HG03159 (cell line): ENCODE data around the gene ZNF485.
"Not testable (repeated sequence)": the region's sequence is repeated elsewhere in the genome, so short reads cannot be mapped to it uniquely, and the experiment has no call there.

ENCODE experiments used
- ATAC-seq: cut with Tn5 transposase; IDR thresholded peaks from one replicate; pipeline ENCODE4 v1.9.1; 2021; ENCODE audit warnings: mild to moderate bottlenecking, moderate library complexity; ENCODE audit not compliant: unreplicated experiment

ZNF485 gene

GRCh38 chr10:43601576-43601975 is 4.7 kb upstream of the ZNF485 start:
- not testable (repeated sequence) for ATAC-seq

GRCh38 chr10:43605850-43606322 is 352 bp upstream of the ZNF485 start:
- no peak for ATAC-seq

DNA sequence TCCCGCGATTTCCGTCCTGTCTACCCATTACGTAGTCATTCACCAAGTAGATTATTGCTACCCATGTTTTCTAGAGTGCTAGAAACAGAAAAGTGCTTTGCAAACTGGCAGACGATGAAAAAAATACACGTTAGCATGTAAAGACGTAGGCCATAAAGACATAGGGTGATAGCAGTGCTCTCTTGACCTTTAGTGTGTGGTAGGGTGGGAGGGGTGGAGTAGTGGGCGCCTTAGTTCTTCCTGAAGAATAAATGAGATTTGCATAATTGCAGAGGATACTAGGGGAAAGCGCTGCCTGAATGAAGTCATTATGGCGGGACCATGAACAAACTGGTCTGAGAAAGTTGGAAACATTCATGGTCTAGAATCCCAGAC is 948 bp downstream of the ZNF485 start:
- no peak for ATAC-seq

GRCh38 chr10:43610636-43611035 is 4.4 kb downstream of the ZNF485 start:
- ATAC-seq, result no peak

GRCh38 chr10:43616697-43617370 is 10.6 kb downstream of the ZNF485 start:
- ATAC-seq, result no peak

- ATAC-seq, result no peak
These were observed 13.1 kb downstream of the ZNF485 start for GRCh38 chr10:43619368-43619767.

DNA sequence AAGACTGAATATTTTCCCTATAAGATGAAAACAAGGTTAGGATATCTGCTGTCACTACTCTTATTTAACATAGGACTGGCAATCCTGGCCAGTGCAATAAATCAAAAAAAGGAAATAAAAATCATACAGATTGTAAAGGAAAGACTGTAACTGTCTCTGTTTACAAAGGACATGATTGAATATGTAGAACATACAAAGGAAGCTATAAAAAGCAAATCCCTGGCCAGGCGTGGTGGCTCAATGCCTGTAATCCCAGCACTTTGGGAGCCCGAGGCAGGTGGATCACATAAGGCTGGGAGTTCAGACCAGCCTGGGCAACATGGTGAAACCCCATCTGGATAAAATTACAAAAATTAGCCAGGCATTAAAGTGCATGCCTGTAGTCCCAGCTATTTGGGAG is 15.8 kb downstream of the ZNF485 start:
- no peak for ATAC-seq

GRCh38 chr10:43623351-43623750 is 17.1 kb downstream of the ZNF485 start:
- no peak for ATAC-seq

- ATAC-seq, result no peak
These were observed 21.7 kb downstream of the ZNF485 start for GRCh38 chr10:43627942-43628341.

GRCh38 chr10:43628956-43629355 is 22.7 kb downstream of the ZNF485 start:
- ATAC-seq, result no peak

- not testable (repeated sequence) for ATAC-seq
These were observed 29.6 kb downstream of the ZNF485 start for GRCh38 chr10:43635816-43636215.

DNA sequence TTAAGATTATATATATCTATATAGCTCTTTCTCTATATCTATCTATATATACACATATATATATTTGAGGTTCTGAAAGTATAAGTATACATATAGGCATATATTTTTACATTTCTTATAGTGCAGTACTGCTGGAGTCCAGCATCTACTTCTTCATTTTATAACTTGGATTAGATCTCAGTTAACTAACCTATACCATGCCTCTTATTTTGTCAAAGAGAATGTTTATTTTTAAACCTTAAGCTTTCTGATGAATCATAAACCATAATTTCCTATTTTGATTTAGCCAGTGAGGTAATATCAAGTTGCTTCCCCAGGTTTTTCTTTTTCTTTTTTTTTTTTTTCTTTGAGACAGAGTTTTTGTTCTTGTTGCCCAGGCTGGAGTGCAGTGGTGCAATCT is 34.4 kb downstream of the ZNF485 start:
- ATAC-seq, result no peak

GRCh38 chr10:43644252-43644651 is 38.0 kb downstream of the ZNF485 start:
- ATAC-seq, result no peak

GRCh38 chr10:43645866-43646265 is 39.6 kb downstream of the ZNF485 start:
- ATAC-seq, result no peak

DNA sequence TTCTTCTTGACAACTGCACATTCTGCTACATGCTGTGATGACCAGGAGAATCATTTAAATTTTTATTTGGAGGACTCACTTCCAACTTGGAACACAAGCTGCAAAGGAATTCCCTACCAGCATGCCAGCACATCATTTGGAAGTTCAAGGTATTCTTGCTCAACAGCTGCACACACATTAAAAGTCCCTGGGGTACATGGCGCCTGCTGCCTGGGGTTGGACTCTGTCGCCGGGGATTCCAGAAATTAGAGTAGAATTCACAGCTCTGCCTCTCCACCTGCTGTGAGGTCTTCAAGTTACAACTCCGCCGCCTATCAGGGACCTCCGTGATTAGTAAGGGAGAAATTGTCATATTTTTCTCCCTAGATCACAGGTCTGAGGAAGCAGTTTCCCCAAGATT is 41.3 kb downstream of the ZNF485 start:
- ATAC-seq, result no peak

GRCh38 chr10:43648095-43648397 is 41.8 kb downstream of the ZNF485 start:
- no peak for ATAC-seq

- ATAC-seq, result peak; percentile 100
These were observed 42.4 kb downstream of the ZNF485 start, which contains the start of gene ZNF32 for GRCh38 chr10:43648398-43649184. TSS of gene ZNF32 (minus strand) at chr10:43648881. CDS start at chr10:43646133, 2,748 bp downstream.

- ATAC-seq, result peak; percentile 2
These were observed 42.9 kb downstream of the ZNF485 start for GRCh38 chr10:43649185-43649523.

DNA sequence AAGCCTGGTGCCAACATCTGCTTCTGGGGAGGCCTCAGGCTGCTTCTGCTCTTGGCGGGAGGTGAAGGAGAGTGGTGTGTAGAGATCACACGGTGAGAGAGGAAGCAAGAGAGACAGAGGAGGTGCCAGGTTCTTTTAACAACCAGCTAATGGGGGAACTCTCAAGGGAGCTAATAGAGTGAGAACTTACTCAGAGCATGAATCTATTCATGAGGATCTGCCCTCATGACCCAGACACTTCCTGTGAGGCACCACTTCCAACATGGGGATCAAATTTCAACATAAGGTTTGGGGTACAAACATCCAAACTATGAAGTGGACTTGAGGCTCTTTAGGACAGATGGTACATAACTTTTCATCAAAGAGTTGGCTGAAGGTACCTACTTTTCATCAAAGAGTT is 47.5 kb downstream of the ZNF485 start:
- ATAC-seq, result no peak

DNA sequence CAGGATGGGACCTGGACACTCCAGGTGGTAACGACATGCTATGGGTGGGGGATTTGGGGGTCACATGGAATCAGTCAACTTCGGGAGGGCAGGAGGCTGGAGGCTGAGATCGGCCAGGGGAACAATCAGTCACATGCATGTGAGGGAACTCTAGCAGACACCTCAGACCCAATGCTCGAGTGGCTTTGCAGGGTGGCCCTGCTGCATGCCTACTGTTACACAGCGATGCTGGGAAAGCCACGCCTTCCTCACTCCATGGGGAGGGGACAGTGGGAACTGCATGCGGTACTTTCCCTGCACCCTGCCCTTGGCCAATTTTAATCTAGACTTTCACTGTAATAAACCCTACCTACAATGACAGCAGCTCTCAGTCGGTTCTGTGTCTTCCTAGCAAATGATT is 49.1 kb downstream of the ZNF485 start:
- ATAC-seq, result no peak

DNA sequence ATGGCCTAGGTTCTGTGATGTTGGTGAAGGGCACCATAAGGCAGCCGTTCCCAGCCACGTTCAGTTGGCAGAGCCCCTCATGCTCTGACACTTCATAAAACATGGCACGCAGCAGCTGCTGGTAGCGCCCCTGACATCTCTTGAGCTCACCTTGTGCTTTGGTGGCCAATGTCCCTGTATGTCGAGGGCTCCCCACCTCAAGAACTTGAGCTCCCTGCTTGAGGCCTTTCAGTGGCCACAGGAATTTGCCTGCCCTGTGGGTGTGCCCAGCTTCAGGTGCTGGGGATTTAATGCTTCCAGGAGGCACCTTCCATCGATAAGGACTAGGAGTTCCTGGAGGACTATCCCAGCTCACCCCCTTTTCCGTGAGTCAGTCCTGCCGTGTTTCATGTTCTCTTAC is 52.0 kb downstream of the ZNF485 start:
- ATAC-seq, result no peak

DNA sequence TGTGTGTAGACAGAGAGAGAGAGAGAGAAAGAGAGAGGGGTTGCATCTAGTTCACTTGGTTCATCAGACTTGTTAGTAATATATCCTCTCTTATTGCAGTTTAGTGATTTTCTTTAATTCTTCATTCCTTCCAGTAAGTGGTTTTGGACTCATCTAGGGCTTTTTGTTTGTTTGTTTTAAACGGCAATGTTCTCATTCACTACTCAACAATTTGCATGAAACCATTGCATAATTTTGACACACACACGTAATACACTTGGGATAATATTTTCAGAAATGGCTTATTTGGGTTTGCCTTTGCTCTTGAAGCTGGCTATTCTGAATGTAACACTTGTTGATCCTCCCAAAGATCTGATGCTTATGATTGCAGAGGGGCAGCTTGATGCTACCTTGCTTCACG is 58.8 kb downstream of the ZNF485 start:
- ATAC-seq, result no peak

DNA sequence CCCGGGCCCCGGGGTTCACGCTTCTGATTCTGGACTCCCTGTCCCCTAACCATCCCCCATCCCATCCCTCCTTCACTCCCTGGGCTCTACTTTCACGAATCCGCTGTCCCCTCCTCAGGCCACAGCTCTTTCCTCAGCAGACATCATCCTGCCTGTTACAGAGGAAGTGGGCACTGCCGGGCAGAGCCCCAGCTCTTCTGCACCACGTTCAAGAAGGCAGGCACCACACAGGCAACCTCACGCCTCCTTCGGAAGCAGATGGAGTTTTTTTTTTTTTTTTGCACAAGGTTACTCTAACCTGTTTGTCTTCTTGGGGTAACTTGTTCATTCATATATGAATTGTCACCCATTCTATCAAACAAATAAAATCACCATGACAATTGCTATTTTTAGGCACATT is 60.3 kb downstream of the ZNF485 start:
- no peak for ATAC-seq
